Right cardiac atrium (tissue), 5 donors: ENCODE measurements around the gene ACSF3. TPM values are rescaled to one million over a fixed set of nuclear protein-coding genes. Genes with fewer than 3 reads are reported as not detected.

Experiments used
- ATAC-seq, 2 donors: fragments of 200-7000 bp; cut with Tn5 transposase; one replicate each; pipeline versions ENCODE4 v1.8.0 to v1.9.1; 2020; ENCODE audit warnings: moderate library complexity in 2 of 2, mild to moderate bottlenecking in 1 of 2
- DNase-seq, 3 donors: peaks; one replicate each; pipeline ENCODE4 v3.0.0-alpha.2; 2020
- H3K27ac ChIP-seq: one replicate; pipeline ENCODE4 v1.5.1; 2013; ENCODE audit warnings: mild to moderate bottlenecking, low read length, control low read depth, moderate library complexity
- H3K27me3 ChIP-seq: one replicate; pipeline ENCODE4 v1.6.1; 2013; ENCODE audit not compliant: control insufficient read depth, insufficient read depth
- H3K4me1 ChIP-seq: one replicate; pipeline ENCODE4 v1.6.1; 2013; ENCODE audit warnings: low read length; ENCODE audit not compliant: control insufficient read depth, insufficient read depth
- H3K4me3 ChIP-seq: one replicate; pipeline ENCODE4 v1.5.1; 2013; ENCODE audit warnings: low read length, control low read depth
- H3K9me3 ChIP-seq: one replicate; pipeline ENCODE4 v1.6.1; 2013; ENCODE audit warnings: low read length; ENCODE audit not compliant: control insufficient read depth
- WGBS: extraction: QIAGEN DNeasy Blood & Tissue Kit; methylation state at CpG from one replicate; pipeline ENCODE4 v1.1.7; 2013; 5-methylcytosine and 5-hydroxymethylcytosine counted together
- intact Hi-C, 4 donors: fragments of 100-400 bp; cut with DNase I; formaldehyde crosslinking; loops; one replicate each; pipeline versions ENCODE4 v1.11.0 to v1.14.0; 2022 to 2023
- polyA plus RNA-seq: library from polyadenylated mRNA; stranded (reverse); fragments of 200-250 nt; gene quantifications from one replicate; pipeline ENCODE4 v1.2.3, GENCODE V29; 2013
- total RNA-seq, 4 donors: library from RNA; stranded (reverse); fragmentation: NEBNext Ultra II Directional; extraction: Animal tissue kit (Norgen Biotek cat#: 25700); gene quantifications; one replicate each; pipeline ENCODE4 v1.2.1, GENCODE V29; 2021
- donor health status: healthy with polysubstance abuse.
- donor health status: DM: no; HTN: yes; CAD: no.
- donor health status: DM: no; HTN: no; CAD: no.
- donor health status: DM: no; HTN: yes; CAD: no; lungs with severe emphysema.
- donor health status: DM: yes; HTN: yes; CAD: no.

The ACSF3 gene
- total and polyA plus RNA-seq, 5 donors, result 13.9 to 22.4 (median 16.4) TPM

DNA sequence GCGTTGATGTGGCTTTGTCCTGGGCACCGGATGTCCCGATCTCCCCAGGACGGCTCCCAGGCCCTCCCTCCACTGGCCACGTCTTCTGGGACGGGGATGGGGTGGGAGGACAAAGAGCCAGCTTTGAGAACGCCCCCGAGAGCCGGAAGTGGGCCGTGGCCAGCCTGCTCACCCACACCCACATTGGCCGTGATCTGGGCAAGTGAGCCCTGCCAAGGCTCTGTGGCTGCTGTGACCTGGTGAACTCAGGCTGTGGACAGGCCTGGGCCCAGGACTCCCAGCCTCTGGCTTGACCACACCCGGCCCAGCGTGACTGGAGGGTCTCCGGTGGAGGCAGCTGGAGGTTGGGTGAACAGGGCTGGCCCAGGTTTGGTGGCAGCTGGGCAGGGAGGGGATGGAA is 81.2 kb downstream of the ACSF3 start:
- Histone ChIP-seq H3K27ac (no peak overlapping the region), H3K27me3 (no peaks in the 10 kb centered on the region), H3K4me3 (no peak overlapping the region), H3K9me3 (no peaks in the 10 kb centered on the region), H3K4me1 (no peaks in the 10 kb centered on the region)
- ATAC-seq, result no peak
- peak in 2 of 3 donors; percentile 53 to 81 for DNase-seq
- WGBS, result 71% methylated on average over 14 of the region's 14 CpGs
- intact Hi-C loops, result no loop called here

DNA sequence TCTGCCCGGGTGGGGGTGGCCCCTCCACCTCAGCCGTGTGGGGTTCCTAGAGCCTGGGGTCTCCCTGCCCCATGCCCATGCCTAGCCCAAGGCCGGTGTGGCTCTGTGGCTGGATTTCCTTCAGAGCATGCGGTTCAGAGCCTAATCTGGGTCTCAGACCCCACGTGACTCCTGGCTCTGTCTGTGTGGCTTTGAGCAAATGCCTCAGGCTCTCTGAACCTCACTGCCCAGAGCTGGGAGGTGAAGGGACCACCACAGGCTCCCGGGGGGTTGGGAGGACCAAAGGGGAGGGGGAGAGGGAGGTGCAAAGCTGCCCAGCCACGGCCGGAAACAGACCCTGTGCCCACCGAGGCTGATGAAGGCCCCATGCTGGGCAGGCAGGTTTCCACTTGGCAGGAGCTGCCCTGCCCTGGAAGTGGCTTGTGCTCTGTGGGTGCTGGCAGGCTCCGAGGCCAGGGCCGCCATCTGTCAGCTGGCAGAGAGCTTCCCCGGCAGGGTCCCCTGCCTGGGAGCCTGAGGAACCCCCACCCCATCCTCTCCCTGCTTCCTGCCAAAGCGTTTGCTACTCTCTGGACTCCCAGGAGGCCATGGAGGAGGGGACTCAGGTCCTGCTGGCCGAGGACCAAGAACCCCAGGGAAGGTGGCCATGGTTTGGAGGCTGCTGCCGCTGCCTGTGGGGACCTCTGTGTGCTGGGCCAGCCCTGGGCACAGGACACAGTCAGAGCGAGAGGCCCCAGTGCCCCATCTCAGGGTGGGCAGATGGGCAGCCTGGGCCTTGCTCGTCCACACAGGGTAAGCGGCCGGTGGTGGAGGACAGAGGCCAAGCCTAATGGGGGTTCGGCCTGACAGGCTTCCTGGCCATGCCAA is 81.9 kb downstream of the ACSF3 start:
- intact Hi-C loops, result no loop called here
- Histone ChIP-seq H3K9me3 (no peaks in the 10 kb centered on the region), H3K27ac (no peak overlapping the region), H3K4me3 (no peak overlapping the region), H3K27me3 (no peaks in the 10 kb centered on the region), H3K4me1 (no peaks in the 10 kb centered on the region)
- no peak for DNase-seq
- no peak for ATAC-seq
- WGBS, result 54% methylated on average over 20 of the region's 20 CpGs

DNA sequence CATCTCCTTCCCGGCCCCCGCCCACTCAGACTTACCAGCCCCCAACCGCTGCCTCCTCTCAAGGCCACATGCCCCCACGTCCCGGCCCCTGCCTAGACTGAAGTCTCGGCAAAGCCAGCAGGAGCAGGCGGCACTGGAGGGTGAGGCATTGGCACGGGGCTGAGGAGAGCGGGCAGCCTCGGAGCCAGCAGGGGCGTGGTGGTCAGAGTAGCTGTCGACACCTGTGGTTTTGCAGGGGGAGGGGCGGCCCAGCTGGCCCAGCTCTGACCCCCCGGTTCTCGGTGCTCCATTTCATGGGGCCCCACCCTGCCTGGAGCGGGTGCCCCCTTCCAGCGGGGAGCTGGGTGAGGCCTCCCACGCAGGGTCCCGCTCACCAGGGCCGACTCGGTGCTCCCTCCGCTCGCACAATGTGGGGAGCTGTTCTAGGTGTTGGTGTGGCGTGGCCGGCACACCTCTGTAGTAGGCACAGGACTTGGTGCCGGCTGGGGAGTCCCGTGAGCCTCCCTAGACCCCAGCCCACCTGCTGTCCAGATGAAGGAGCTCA is 82.6 kb downstream of the ACSF3 start:
- Histone ChIP-seq H3K9me3 (no peaks in the 10 kb centered on the region), H3K4me3 (no peak overlapping the region), H3K4me1 (no peaks in the 10 kb centered on the region), H3K27ac (no peak overlapping the region), H3K27me3 (no peaks in the 10 kb centered on the region)
- ATAC-seq, result no peak
- DNase-seq, result no peak
- intact Hi-C loops, result no loop called here
- WGBS, result 78% methylated on average over 27 of the region's 27 CpGs

DNA sequence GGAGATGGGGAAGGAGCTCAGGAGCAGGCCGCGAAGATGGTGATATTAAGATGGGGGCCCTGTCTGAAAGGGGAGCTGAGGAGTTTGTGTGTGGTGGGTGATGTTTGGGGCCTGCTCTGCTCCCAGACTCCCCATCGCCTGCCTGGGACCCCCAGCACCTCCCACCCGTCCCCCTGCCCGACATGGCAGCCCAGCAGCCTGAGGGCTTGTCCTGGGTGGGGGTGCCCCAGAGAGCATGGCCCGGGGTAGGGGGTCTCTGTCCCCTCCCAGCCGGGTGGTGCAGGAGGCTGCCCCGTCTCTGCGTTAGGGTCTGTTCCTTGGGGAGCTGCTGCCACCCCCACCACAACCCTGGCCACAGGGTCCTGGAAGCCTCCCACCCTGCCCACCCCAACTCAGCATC is 83.1 kb downstream of the ACSF3 start:
- H3K4me1 ChIP-seq, result no peaks in the 10 kb centered on the region
- intact Hi-C loops, result no loop called here
- H3K4me3 ChIP-seq, result no peak overlapping the region
- no peaks in the 10 kb centered on the region for H3K27me3 ChIP-seq
- DNase-seq (no peak), ATAC-seq (no peak)
- no peak overlapping the region for H3K27ac ChIP-seq
- no peaks in the 10 kb centered on the region for H3K9me3 ChIP-seq
- WGBS, result 87% methylated on average over 9 of the region's 9 CpGs

DNA sequence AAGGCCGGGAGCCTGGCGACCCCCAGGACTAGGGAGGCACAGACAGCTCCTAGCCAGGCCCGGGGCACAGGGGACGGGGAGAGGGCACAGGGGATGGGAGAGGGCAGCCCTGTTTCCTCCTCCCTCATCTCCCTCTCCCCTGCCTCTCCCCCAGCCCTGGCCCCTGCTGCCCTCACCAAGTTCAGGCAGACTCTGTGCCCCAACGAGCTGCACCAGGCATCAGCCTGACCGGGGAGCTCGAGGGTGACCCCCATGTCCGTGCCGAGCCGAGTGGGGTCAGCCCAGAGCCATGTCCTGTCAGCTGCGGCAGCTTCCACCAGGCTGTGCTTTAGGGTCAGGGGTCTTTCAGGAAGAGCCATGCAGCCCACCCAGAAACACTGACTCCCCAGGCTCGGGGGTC is 83.8 kb downstream of the ACSF3 start:
- H3K27me3 ChIP-seq, result no peaks in the 10 kb centered on the region
- no peaks in the 10 kb centered on the region for H3K9me3 ChIP-seq
- H3K27ac ChIP-seq, result no peak overlapping the region
- ATAC-seq (no peak), DNase-seq (no peak)
- intact Hi-C loops, result no loop called here
- H3K4me3 ChIP-seq, result no peak overlapping the region
- H3K4me1 ChIP-seq, result no peaks in the 10 kb centered on the region
- 76% methylated on average over 12 of the region's 12 CpGs for WGBS

DNA sequence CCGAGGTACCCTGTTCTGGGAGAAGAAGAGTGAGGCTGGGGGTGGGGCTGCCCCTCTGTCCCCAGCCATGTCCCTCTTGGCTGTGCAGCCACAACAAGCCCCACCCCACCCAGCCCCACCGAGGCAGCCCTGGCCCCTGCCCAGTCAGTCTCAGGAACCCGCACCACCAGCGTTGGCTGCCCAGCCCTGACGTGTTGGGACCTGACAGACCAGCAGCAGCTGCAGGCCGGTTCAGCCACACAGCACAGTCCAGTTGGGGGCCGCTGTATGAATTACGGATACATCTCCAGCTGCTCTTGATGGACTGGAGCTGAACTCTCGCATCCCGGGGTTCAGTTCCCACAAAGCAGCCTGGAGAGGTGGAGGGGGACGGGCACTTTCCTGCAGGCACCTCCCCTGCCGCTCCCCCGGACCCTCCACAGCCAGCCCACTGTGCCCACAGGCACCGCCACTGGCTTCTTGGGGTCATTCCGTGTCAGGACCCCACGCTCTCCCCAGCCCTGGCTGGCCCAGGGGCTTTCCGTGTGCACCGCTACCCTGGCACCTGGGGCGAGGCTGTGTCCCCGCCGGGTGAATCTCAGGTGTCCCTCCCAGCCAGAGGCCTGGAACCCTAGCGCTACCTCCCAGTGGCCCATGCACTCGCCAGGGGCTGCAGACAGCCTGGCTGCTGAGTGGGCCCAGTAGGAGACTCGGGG is 84.9 kb downstream of the ACSF3 start:
- no peak overlapping the region for H3K4me3 ChIP-seq
- H3K27me3 ChIP-seq, result no peaks in the 10 kb centered on the region
- intact Hi-C loops, result no loop called here
- no peaks in the 10 kb centered on the region for H3K4me1 ChIP-seq
- no peaks in the 10 kb centered on the region for H3K9me3 ChIP-seq
- DNase-seq (no peak), ATAC-seq (no peak)
- 79% methylated on average over 24 of the region's 24 CpGs for WGBS
- H3K27ac ChIP-seq, result no peak overlapping the region

DNA sequence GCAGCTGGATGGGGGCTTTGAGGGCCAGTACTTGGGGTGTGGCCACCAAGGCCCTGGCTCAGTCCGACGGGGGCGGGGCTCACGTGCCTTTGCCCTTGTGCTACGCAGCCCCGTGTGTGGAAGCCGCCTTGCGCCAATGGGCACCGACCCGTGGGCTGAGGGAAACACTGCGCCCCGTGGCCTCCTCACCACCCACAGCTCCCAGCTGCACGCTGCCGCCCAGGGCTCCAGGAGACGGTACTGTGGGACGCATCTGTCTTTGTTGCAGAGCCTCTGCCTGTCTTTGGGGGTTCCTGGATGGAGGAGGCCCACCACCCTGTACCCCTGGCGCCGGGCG is 85.5 kb downstream of the ACSF3 start:
- intact Hi-C loops, result no loop called here
- Histone ChIP-seq H3K9me3 (no peaks in the 10 kb centered on the region), H3K4me3 (no peak overlapping the region), H3K4me1 (no peaks in the 10 kb centered on the region), H3K27me3 (no peaks in the 10 kb centered on the region), H3K27ac (no peak overlapping the region)
- DNase-seq (no peak), ATAC-seq (no peak)
- 81% methylated on average over 19 of the region's 19 CpGs for WGBS

DNA sequence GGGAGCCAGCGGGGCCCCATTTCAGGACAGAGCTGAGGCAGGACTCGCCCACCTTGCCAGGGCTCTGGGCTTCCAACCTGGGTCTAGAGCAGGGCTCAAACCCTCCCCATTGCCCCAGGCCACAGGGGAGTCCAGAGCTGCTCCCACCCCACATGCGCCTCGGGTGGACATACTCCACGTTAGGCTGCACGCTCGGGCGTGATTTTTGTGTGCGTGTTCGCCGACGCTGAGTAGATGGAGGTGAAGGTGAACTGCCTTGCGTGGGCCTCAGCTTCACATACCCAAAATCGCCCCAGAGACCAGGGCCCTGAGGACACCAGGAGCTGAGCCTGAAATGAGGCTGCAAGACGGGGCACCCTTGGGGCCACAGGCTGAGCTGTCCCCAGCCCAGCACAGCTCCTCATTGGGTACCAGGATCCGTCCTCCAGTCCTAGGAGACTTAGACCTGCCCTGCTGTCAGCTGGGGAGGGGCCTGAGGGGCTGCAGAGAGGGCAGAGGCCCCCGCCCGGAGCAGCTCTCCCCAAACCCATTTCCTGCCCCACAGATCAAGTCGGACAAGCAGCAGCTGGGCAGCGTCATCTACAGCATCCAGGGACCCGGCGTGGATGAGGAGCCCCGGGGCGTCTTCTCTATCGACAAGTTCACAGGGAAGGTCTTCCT is 86.1 kb downstream of the ACSF3 start:
- ATAC-seq, result no peak
- 76% methylated on average over 25 of the region's 25 CpGs for WGBS
- no peaks in the 10 kb centered on the region for H3K27me3 ChIP-seq

DNA sequence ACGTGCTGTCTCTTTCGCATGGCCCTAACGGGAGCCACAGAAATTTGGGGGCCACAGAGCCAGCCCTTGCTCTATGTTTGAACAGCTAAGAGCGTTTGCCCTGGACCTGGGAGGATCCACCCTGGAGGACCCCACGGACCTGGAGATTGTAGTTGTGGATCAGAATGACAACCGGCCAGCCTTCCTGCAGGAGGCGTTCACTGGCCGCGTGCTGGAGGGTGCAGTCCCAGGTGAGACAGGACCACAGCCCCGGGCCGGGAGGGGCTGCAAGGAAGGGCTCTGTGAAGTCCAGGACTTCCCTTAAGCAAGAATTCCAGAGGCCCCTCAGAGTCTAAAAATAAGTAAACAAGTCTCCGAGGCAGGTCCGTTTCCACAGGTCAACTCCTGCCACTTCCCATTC is 89.8 kb downstream of the ACSF3 start:
- peak in 2 of 3 donors; percentile 17 to 47 for DNase-seq
- no peaks in the 10 kb centered on the region for H3K9me3 ChIP-seq
- H3K27ac ChIP-seq, result no peak overlapping the region
- WGBS, result 55% methylated on average over 13 of the region's 13 CpGs
- no peaks in the 10 kb centered on the region for H3K4me1 ChIP-seq
- intact Hi-C loops, result no loop called here
- H3K27me3 ChIP-seq, result no peaks in the 10 kb centered on the region
- H3K4me3 ChIP-seq, result no peak overlapping the region
- ATAC-seq, result no peak

More for the DNA sequence above, 86.1 kb downstream of the ACSF3 start:
- H3K4me3 ChIP-seq, result no peak overlapping the region
- no peaks in the 10 kb centered on the region for H3K9me3 ChIP-seq
- H3K4me1 ChIP-seq, result no peaks in the 10 kb centered on the region
- no peak overlapping the region for H3K27ac ChIP-seq
- intact Hi-C loops, result no loop called here
- DNase-seq, result peak in 1 of 3 donors; percentile 36

DNA sequence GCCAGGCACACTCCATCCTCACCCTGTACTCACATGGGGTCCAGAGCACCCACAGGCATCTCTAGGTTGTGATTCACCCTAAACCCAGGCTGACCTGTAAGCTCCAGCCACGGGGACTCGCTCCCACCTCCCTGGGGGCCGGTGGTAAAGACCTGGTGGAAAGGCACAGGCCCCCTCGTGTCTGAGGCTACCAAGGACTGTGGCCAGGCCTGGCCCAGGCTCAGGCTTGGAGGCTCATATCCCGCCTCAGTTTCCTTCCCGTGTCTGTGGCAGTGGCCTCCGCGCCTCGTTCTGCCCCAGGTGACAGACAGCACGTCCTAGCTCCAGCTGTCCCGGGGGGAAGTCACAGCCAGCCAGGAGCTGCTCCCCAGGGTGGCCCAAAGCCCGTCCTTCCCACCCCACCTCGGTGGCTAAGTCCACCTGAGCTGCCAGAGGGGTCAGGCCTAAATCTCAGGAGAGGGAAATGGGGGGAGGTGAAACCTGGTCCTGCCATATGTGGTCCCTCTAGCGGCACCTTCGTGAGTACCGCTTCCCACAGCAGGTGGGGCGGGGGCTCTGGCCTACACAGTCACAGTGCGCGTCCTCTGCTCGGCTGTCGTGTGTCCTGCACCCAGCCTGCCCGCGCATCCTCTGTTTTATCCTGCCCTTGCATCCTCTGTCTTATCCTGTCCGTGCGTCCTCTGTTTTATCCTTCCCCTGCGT is 90.5 kb downstream of the ACSF3 start:
- Histone ChIP-seq H3K9me3 (no peaks in the 10 kb centered on the region), H3K4me3 (no peak overlapping the region), H3K27ac (no peak overlapping the region), H3K27me3 (no peaks in the 10 kb centered on the region), H3K4me1 (no peaks in the 10 kb centered on the region)
- ATAC-seq, result peak in 1 of 2 donors; percentile 23
- WGBS, result 72% methylated on average over 26 of the region's 26 CpGs
- intact Hi-C loops, result no loop called here
- DNase-seq, result peak in 2 of 3 donors; percentile 27 to 40

DNA sequence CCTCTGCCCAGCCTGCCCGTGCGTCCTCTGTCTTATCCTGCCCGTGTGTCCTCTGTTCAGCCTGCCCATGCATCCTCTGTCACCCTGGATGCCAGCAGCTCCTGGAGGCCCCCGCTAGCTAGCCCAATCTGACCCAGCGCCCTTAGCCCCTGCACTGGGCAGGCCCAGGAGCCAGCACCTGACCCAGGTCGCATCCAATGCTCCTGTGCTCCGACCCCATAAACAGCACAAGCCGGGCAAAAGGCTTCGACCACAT is 91.0 kb downstream of the ACSF3 start:
- no peak overlapping the region for H3K27ac ChIP-seq
- no peak for ATAC-seq
- H3K27me3 ChIP-seq, result no peaks in the 10 kb centered on the region
- H3K9me3 ChIP-seq, result no peaks in the 10 kb centered on the region
- intact Hi-C loops, result no loop called here
- no peaks in the 10 kb centered on the region for H3K4me1 ChIP-seq
- 79% methylated on average over 9 of the region's 9 CpGs for WGBS
- H3K4me3 ChIP-seq, result no peak overlapping the region
- peak in 1 of 3 donors; percentile 41 for DNase-seq
